Trophoblast cell (in vitro differentiated cells and primary cell): ENCODE data around the gene ZNF516.
A peak's percentile ranks its signal among the peaks of the same experiment; 100 is the strongest.

Experiments
- DNase-seq, 2 donors: peaks; one replicate each; pipeline ENCODE4 v3.0.0-alpha.2; 2016
- H2AFZ ChIP-seq: 2 replicates; pipeline ENCODE4 v1.6.1; 2013; ENCODE audit warnings: low read length, moderate library complexity, mild to moderate bottlenecking; ENCODE audit not compliant: insufficient read depth, poor library complexity
- H2AK5ac ChIP-seq: 2 replicates; pipeline ENCODE4 v1.6.1; 2013; ENCODE audit warnings: mild to moderate bottlenecking, low read length
- H2BK120ac ChIP-seq: 2 replicates; pipeline ENCODE4 v1.6.1; 2013; ENCODE audit warnings: low read length, mild to moderate bottlenecking, moderate library complexity; ENCODE audit not compliant: insufficient read depth, poor library complexity
- H2BK12ac ChIP-seq: 2 replicates; pipeline ENCODE4 v1.6.1; 2013; ENCODE audit warnings: mild to moderate bottlenecking, low read length, moderate library complexity
- H2BK5ac ChIP-seq: 2 replicates; pipeline ENCODE4 v1.6.1; 2013; ENCODE audit warnings: low read length, low read depth, moderate library complexity, mild to moderate bottlenecking; ENCODE audit not compliant: poor library complexity
- H3K14ac ChIP-seq: 2 replicates; pipeline ENCODE4 v1.6.1; 2013; ENCODE audit warnings: mild to moderate bottlenecking, low read length
- H3K18ac ChIP-seq: 2 replicates; pipeline ENCODE4 v1.6.1; 2013; ENCODE audit warnings: mild to moderate bottlenecking, low read length
- H3K23ac ChIP-seq: 2 replicates; pipeline ENCODE4 v1.6.1; 2013; ENCODE audit warnings: low read length
- H3K27ac ChIP-seq: 2 replicates; pipeline ENCODE4 v1.5.1; 2013; ENCODE audit warnings: low read depth, mild to moderate bottlenecking, inconsistent platforms, low read length, moderate library complexity
- H3K27me3 ChIP-seq: 2 replicates; pipeline ENCODE4 v1.6.1; 2013; ENCODE audit warnings: inconsistent platforms, mild to moderate bottlenecking, low read length, moderate library complexity; ENCODE audit not compliant: insufficient read depth
- H3K36me3 ChIP-seq, 2 experiments: 1 replicate in 1 of 2; 2 replicates in 1 of 2; pipeline ENCODE4 v1.6.1; 2013; ENCODE audit warnings: low read length in 2 of 2, mild to moderate bottlenecking in 2 of 2, moderate library complexity in 1 of 2; ENCODE audit not compliant: insufficient read depth in 2 of 2, control insufficient read depth in 1 of 2
- H3K4ac ChIP-seq: 2 replicates; pipeline ENCODE4 v1.6.1; 2013; ENCODE audit warnings: low read depth, mild to moderate bottlenecking, low read length, moderate library complexity
- H3K4me1 ChIP-seq, 2 experiments: 1 replicate in 1 of 2; 2 replicates in 1 of 2; pipeline ENCODE4 v1.6.1; 2013; ENCODE audit warnings: low read length in 2 of 2, mild to moderate bottlenecking in 2 of 2, moderate library complexity in 1 of 2; ENCODE audit not compliant: insufficient read depth in 2 of 2, control insufficient read depth in 1 of 2
- H3K4me2 ChIP-seq: 2 replicates; pipeline ENCODE4 v1.6.1; 2013; ENCODE audit warnings: inconsistent platforms, mild to moderate bottlenecking, low read length, moderate library complexity
- H3K4me3 ChIP-seq: 2 replicates; pipeline ENCODE4 v1.5.1; 2013; ENCODE audit warnings: mild to moderate bottlenecking, low read depth, low read length, inconsistent platforms
- H3K79me1 ChIP-seq: one replicate; pipeline ENCODE4 v1.6.1; 2013; ENCODE audit warnings: low read length
- H3K79me2 ChIP-seq: 2 replicates; pipeline ENCODE4 v1.6.1; 2013; ENCODE audit warnings: low read length, mild to moderate bottlenecking; ENCODE audit not compliant: control insufficient read depth, insufficient read depth, poor library complexity
- H3K9ac ChIP-seq: 2 replicates; pipeline ENCODE4 v1.6.1; 2013; ENCODE audit warnings: mild to moderate bottlenecking, low read length
- H3K9me3 ChIP-seq: 2 replicates; pipeline ENCODE4 v1.6.1; 2013; ENCODE audit warnings: low read depth, mild to moderate bottlenecking, control low read depth, inconsistent platforms, low read length; ENCODE audit not compliant: insufficient read depth
- H4K12ac ChIP-seq: 2 replicates; pipeline ENCODE4 v1.6.1; 2013; ENCODE audit warnings: low read depth, mild to moderate bottlenecking, low read length, moderate library complexity
- H4K8ac ChIP-seq: 2 replicates; pipeline ENCODE4 v1.6.1; 2013; ENCODE audit warnings: low read depth, mild to moderate bottlenecking, low read length, moderate library complexity
- H4K91ac ChIP-seq: one replicate; pipeline ENCODE4 v1.6.1; 2013; ENCODE audit warnings: low read depth, mild to moderate bottlenecking, low read length, moderate library complexity
- WGBS: extraction: QIAGEN DNeasy Blood & Tissue Kit; methylation state at CpG from one replicate; pipeline ENCODE4 v1.1.7; 2013; ENCODE audit warnings: missing lambda C conversion rate; ENCODE audit not compliant: insufficient read length, insufficient coverage; ENCODE audit errors: extremely low coverage; 5-methylcytosine and 5-hydroxymethylcytosine counted together

The ZNF516 gene

DNA sequence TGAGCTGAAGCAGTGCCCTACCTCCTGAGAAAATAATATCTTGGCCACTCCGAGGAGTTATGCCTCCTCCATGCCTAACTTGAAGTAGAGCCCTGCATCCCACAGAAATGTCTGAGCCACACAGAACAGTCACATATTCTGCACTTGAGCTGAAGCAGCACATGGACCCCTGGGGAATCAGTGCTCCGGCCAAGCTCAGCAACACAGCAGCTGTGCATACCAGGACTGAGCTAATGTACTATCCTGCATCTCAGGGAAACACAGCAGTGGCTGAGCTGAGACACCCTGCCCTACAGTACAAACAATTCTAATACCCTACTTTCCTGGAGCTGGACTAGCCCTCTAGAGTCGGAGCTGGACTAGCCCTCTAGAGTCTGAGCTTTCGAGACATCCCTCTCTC lies 166.9 kb downstream of the ZNF516 start:
- Histone ChIP-seq H3K9me3 (no peaks in the 10 kb centered on the region), H3K27ac (no peak overlapping the region), H3K4me3 (no peak overlapping the region), H3K18ac (no peak overlapping the region), H3K9ac (no peak overlapping the region), H4K8ac (no peak overlapping the region), H3K23ac (no peak overlapping the region), H3K79me1 (no peaks in the 10 kb centered on the region), H2AFZ (no peak overlapping the region), H3K36me3 (no peaks in the 10 kb centered on the region), H2BK5ac (no peak overlapping the region), H2AK5ac (no peak overlapping the region), H4K91ac (no peak overlapping the region), H4K12ac (no peak overlapping the region), H2BK120ac (no peak overlapping the region), H3K79me2 (no peaks in the 10 kb centered on the region), H2BK12ac (no peak overlapping the region), H3K27me3 (no peaks in the 10 kb centered on the region), H3K4me2 (no peak overlapping the region), H3K14ac (no peak overlapping the region), H3K4me1 (peaks cover 0 to 4% of the 10 kb centered on the region in 2 experiments), H3K4ac (no peak overlapping the region)
- no peak for DNase-seq
- WGBS, result no CpG with 5 or more reads among the region's 4 CpGs

- no peak overlapping the region for H4K12ac ChIP-seq
- no peak overlapping the region for H3K18ac ChIP-seq
- no peak overlapping the region for H4K91ac ChIP-seq
- H2BK120ac ChIP-seq, result no peak overlapping the region
- H2AFZ ChIP-seq, result no peak overlapping the region
- WGBS, result no CpG with 5 or more reads among the region's 7 CpGs
- H3K4me2 ChIP-seq, result no peak overlapping the region
- no peaks in the 10 kb centered on the region for H3K36me3 ChIP-seq
- no peaks in the 10 kb centered on the region for H3K27me3 ChIP-seq
- no peak overlapping the region for H3K4ac ChIP-seq
- H3K9ac ChIP-seq, result no peak overlapping the region
- H3K4me3 ChIP-seq, result no peak overlapping the region
- H4K8ac ChIP-seq, result no peak overlapping the region
- no peaks in the 10 kb centered on the region for H3K79me1 ChIP-seq
- H3K14ac ChIP-seq, result no peak overlapping the region
- H3K27ac ChIP-seq, result no peak overlapping the region
- H3K4me1 ChIP-seq, result peaks cover 0 to 4% of the 10 kb centered on the region in 2 experiments
- no peak overlapping the region for H2BK12ac ChIP-seq
- peak in 1 of 2 donors; percentile 13 for DNase-seq
- no peak overlapping the region for H2BK5ac ChIP-seq
- no peaks in the 10 kb centered on the region for H3K9me3 ChIP-seq
- H3K23ac ChIP-seq, result no peak overlapping the region
- H2AK5ac ChIP-seq, result no peak overlapping the region
- H3K79me2 ChIP-seq, result no peaks in the 10 kb centered on the region
Observed at GRCh38 chr18:76323891-76324290, 171.2 kb downstream of the ZNF516 start.

DNA sequence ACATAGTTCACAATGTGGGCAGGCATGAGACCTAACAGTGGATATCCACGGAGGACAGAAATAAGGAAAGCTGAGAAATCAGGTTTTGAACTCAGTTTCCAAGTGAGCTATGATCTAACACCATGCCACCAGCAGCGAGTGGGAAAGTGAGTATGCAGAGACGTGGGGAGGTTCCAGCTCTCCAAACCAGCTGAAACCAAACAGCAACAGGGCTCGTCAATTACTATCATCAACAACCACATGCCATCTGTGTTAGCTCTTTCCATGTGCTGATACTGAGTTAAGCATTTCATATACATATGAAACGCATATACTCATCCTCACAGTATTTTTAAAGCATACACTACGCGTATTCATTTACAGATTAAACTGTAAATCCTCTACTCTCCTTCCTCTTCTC lies 172.4 kb downstream of the ZNF516 start:
- no peak overlapping the region for H3K4me2 ChIP-seq
- DNase-seq, result no peak
- no peaks in the 10 kb centered on the region for H3K27me3 ChIP-seq
- no peaks in the 10 kb centered on the region for H3K9me3 ChIP-seq
- no peak overlapping the region for H3K4ac ChIP-seq
- WGBS, result no CpG with 5 or more reads among the region's 7 CpGs
- H3K4me3 ChIP-seq, result no peak overlapping the region
- no peak overlapping the region for H2BK120ac ChIP-seq
- no peak overlapping the region for H3K14ac ChIP-seq
- H2AK5ac ChIP-seq, result no peak overlapping the region
- no peak overlapping the region for H4K91ac ChIP-seq
- H3K4me1 ChIP-seq, result peaks cover 0 to 4% of the 10 kb centered on the region in 2 experiments
- H3K9ac ChIP-seq, result no peak overlapping the region
- H3K36me3 ChIP-seq, result no peaks in the 10 kb centered on the region
- H3K18ac ChIP-seq, result no peak overlapping the region
- no peak overlapping the region for H2AFZ ChIP-seq
- H4K8ac ChIP-seq, result no peak overlapping the region
- H3K23ac ChIP-seq, result no peak overlapping the region
- no peak overlapping the region for H2BK12ac ChIP-seq
- no peaks in the 10 kb centered on the region for H3K79me2 ChIP-seq
- no peak overlapping the region for H2BK5ac ChIP-seq
- no peaks in the 10 kb centered on the region for H3K79me1 ChIP-seq
- no peak overlapping the region for H3K27ac ChIP-seq
- H4K12ac ChIP-seq, result no peak overlapping the region

DNA sequence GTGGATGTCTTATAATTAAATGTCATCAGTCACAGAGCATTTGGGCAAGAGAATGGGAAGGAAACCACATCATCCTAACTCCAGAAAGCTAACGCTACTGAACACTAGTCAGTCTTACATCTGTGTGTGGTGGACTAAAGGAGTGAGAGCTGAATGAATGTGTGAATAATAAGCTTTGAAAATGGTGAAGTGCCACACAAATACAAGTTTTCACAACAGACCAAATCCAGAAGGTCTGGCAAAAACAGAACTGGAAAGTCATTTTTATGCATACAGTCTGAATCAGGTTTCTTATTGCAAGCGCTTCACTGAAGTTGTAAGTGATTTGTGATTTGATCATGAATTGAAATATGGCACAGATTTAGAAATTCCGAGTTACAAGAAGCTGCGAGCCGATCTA lies 175.7 kb downstream of the ZNF516 start:
- Histone ChIP-seq H3K9ac (no peak overlapping the region), H3K4me2 (no peak overlapping the region), H3K9me3 (no peaks in the 10 kb centered on the region), H3K18ac (no peak overlapping the region), H2BK12ac (no peak overlapping the region), H4K12ac (no peak overlapping the region), H3K4me3 (no peak overlapping the region), H3K27me3 (no peaks in the 10 kb centered on the region), H3K79me1 (no peaks in the 10 kb centered on the region), H3K36me3 (peaks cover 0 to 1% of the 10 kb centered on the region in 2 experiments), H3K14ac (no peak overlapping the region), H3K27ac (no peak overlapping the region), H2BK120ac (no peak overlapping the region), H3K23ac (no peak overlapping the region), H3K79me2 (no peaks in the 10 kb centered on the region), H3K4me1 (peaks cover 0 to 3% of the 10 kb centered on the region in 2 experiments), H3K4ac (no peak overlapping the region), H2BK5ac (no peak overlapping the region), H2AK5ac (no peak overlapping the region), H4K91ac (no peak overlapping the region), H2AFZ (no peak overlapping the region), H4K8ac (no peak overlapping the region)
- no peak for DNase-seq
- WGBS, result no CpG with 5 or more reads among the region's 5 CpGs
